Left renal pelvis (tissue), 4 donors: Measurements from ENCODE around the gene OR5AU1. TPM values are rescaled to one million over a fixed set of nuclear protein-coding genes. Genes with fewer than 3 reads are reported as not detected.

Experiments used
- DNase-seq, 4 donors: peaks; one replicate each; pipeline ENCODE4 v3.0.0-alpha.2; 2013; ENCODE audit warnings: low read depth in 4 of 4, low spot score in 3 of 4
- polyA plus RNA-seq, 4 donors: library from polyadenylated mRNA; unstranded; fragments of 120-200 nt; gene quantifications; one replicate each; pipeline ENCODE4 v1.2.1, GENCODE V29; 2013; ENCODE audit not compliant: insufficient read length in 4 of 4

The OR5AU1 gene
- polyA plus RNA-seq, 4 donors = 0.03 to 0.06 TPM; not detected in 2

- peak in 1 of 4 donors; percentile 61 for DNase-seq
These were observed 46.3 kb downstream of the OR5AU1 start for GRCh38 chr14:21109377-21110138.

GRCh38 chr14:21108791-21109190, 47.1 kb downstream of the OR5AU1 start:
- no peak for DNase-seq

- DNase-seq = no peak
These were observed 48.5 kb downstream of the OR5AU1 start for GRCh38 chr14:21107283-21107800.

- DNase-seq = peak in 2 of 4 donors; percentile 66 to 70
These were observed 49.2 kb downstream of the OR5AU1 start for GRCh38 chr14:21106498-21107282.

- DNase-seq = no peak
These were observed 49.7 kb downstream of the OR5AU1 start for GRCh38 chr14:21106176-21106497.

GRCh38 chr14:21105095-21105494, 50.8 kb downstream of the OR5AU1 start:
- no peak for DNase-seq

Other genes with a start within 250 kb of the OR5AU1 start
- gene RNASE2, start 200.6 kb downstream of the OR5AU1 start, polyA plus RNA-seq = 1 to 10 TPM in 2 of 4 donors, under 1 TPM in 2; 0.86 to 1.7 (median 1.1) TPM
- 100 to 1,000 TPM in 1 of 4 donors, 10 to 100 TPM in 3; 63.6 to 119 (median 88.0) TPM for gene METTL17, start 166.1 kb downstream of the OR5AU1 start, polyA plus RNA-seq
- 1 to 10 TPM in 3 of 4 donors, not detected in 1; 1.6 to 2.8 (median 2.5) TPM for gene SLC39A2, start 156.8 kb downstream of the OR5AU1 start, polyA plus RNA-seq
- gene NDRG2, start 131.0 kb downstream of the OR5AU1 start, polyA plus RNA-seq = 100 to 1,000 TPM in 3 of 4 donors, 10 to 100 TPM in 1; 85.9 to 169 (median 163) TPM
- 1 to 10 TPM in 3 of 4 donors, under 1 TPM in 1; 0.08 to 4.4 (median 2.7) TPM for gene TPPP2, start 125.8 kb downstream of the OR5AU1 start, polyA plus RNA-seq
- gene RNASE13, start 121.3 kb downstream of the OR5AU1 start, polyA plus RNA-seq = under 1 TPM in 3 of 4 donors, not detected in 1; 0.44 to 0.95 (median 0.52) TPM
- gene RNASE7, start 113.7 kb downstream of the OR5AU1 start, polyA plus RNA-seq = under 1 TPM in 3 of 4 donors, not detected in 1; 0.54 to 0.63 (median 0.55) TPM
- gene RNASE8, start 98.2 kb downstream of the OR5AU1 start, polyA plus RNA-seq = not detected
- gene ARHGEF40, start 85.8 kb downstream of the OR5AU1 start, polyA plus RNA-seq = 10 to 100 TPM; 65.7 to 87.7 (median 73.2) TPM
- gene ZNF219, start 57.4 kb downstream of the OR5AU1 start, polyA plus RNA-seq = 10 to 100 TPM; 15.8 to 38.4 (median 22.6) TPM
- gene TMEM253, start 55.0 kb downstream of the OR5AU1 start, polyA plus RNA-seq = 1 to 10 TPM in 2 of 4 donors, under 1 TPM in 2; 0.27 to 1.6 (median 1.2) TPM
- 1,000 to 10,000 TPM in 1 of 4 donors, 100 to 1,000 TPM in 3; 632 to 1,044 (median 906) TPM for gene HNRNPC, start 113.4 kb upstream of the OR5AU1 start, polyA plus RNA-seq
- under 1 TPM; 0.40 to 0.56 (median 0.52) TPM for gene RPGRIP1, start 124.0 kb upstream of the OR5AU1 start, polyA plus RNA-seq
- 100 to 1,000 TPM; 111 to 158 (median 144) TPM for gene SUPT16H, start 228.0 kb upstream of the OR5AU1 start, polyA plus RNA-seq